GM18867 (cell line): ENCODE measurements around the gene SPOCK3.

Experiments
- ATAC-seq: cut with Tn5 transposase; IDR thresholded peaks from one replicate; pipeline ENCODE4 v1.9.1; 2021; ENCODE audit warnings: mild to moderate bottlenecking, moderate library complexity; ENCODE audit not compliant: unreplicated experiment

Gene SPOCK3

DNA sequence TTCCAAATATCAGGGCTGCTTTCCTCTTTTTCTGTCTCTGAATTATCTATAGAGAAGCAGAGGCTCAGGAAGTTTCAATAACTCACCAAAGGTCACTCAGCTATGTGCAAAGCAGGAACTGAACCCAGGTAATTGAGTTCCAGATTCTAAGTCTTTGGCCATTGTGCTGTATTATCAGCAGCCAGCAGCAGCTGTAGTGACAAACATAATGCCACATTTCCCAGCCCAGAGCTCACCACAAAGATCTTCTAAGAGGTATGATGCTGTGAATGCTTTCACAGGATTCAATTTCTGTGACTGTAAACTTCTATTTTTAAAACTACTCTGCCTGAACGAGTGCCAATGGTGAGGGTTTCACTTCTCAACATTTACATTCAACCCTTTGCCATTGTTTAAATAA lies 56.4 kb downstream of the SPOCK3 start:
- no peak for ATAC-seq

DNA sequence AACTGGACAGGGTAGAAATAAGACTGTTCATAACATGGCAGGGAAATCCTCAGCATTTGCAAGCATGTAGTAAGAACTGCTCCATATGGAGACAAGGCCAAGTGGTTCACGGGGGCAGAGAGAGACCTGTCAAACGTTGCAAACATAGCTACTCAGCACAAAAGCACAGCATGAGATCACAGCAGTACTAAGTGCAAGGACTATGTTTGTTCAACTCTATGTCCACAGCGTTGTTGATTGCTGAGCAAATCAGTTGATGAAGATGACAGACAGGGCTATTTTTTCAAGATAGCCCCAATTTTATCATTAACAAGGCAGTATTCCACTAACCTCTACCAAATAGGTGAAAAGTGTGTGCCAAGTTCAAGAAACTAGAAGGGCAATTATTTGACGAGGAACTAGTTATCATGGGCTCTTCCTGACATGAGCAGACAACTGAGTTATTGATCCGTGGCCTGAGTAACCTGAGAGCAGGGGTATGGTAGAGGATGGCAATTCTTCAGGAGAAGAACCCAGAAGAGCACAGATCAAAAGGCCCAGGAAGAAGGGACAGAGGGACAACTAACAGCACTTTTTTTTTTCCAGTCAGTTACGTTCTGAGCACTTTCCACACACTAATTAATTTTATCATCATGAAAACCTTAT lies 57.4 kb downstream of the SPOCK3 start:
- no peak for ATAC-seq

DNA sequence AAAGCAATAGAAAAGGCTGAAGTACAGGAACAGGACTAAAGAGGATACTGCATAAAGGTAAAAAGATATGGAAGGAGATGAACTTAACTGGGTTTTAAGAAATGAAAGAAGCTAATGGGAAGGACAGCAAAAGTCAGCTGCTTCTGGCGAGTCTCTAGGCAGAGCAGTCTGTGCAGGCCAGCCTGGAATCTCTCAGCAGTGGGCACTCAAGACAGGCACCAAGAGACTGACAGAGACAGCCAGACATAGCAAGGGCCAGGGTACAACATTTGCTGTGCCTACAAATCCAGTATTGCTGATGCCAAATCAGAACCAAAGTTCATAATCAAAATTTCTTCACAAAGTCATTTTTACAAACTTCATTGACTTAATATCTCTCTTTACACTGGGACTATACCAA lies 62.4 kb downstream of the SPOCK3 start:
- no peak for ATAC-seq

DNA sequence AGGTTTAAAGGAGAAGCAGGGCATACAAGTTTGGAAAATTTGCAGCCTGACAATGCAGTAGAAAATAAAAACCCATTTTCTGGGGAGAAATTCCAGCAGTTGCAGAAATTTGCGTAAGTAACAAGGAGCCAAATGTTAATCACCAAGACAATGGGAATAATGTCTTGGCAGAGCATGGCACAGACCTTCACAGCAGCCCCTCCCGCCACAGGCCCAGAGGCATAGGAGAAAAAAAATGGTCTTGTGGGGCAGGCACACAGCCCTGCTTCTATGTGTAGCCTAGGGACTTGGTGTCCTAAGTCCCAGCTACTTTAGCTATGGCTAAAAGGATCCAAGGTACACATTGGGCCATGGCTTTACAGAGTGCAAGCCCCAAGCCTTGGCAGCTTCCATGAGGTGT lies 65.7 kb downstream of the SPOCK3 start:
- ATAC-seq = no peak

DNA sequence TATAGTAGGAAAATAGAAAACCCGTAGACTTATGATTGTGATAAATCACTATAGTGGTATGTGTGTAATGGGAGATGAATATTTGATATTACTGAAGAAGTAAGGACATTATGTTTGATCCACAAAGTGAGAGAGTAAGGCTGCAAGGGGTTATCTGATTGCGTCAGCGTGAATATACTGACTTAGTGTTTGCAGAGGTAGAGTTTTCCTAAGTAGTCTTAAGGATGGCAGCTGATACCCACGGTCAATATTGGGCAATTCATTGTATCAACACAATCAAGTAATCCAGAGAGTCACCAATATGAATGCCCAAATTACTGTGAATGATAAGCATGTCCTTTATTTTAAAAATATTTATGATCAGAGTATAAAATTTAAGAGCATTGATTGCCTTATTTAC lies 83.7 kb downstream of the SPOCK3 start:
- ATAC-seq = no peak

DNA sequence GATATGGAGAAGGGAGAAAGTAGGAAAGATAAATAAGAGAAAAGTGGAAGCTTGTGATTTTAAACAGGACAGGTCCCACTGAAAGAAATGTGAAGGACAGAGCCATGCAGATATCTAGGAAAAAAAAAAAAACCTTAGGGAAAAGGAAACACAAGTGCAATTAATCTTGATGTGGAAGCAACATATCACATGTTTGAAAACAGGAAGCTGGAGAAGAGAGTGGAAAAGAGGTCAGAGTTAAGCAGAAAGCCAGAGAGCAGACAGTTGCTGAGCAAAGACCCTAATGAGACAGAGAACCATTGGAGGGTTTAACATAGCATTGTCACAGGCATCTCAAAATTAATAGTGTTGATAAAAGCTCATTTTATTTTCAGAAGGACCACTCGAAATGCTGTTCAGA lies 89.7 kb downstream of the SPOCK3 start:
- no peak for ATAC-seq

DNA sequence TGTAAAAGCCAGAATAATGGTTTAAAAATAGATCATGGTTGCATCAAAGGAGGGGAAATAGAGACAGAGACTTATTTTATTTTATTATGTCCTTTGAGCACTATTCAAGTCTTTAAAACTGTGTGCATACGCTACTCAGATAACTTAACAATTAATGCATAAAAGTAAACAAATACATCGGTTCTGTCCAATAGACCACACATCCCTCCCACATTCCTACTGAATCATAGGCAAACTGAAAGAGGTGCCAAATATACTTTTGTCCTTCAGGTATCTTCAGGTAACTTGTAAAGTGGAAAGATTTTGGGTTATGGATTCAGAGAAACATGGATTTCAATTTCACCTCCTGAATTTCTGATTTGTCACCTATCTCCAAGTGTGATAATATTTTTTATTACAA lies 91.3 kb downstream of the SPOCK3 start:
- no peak for ATAC-seq

DNA sequence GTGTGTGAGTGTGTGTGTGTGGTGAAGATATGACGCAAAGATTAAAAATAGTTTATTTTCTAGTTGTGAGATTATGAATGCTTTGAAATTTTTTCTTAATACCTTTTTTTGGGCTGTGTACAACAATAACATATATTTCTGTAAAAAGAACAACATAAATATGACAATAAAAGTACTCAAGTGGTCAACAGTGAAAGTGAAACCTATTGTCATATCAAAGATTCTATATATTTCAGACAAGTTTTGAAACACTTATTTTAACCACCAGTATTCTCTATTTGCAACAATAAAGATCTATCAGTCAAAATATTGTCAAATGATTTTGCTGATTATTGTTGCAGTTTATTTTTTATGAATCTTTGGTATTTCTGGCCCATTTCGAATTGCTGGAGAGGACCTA lies 98.0 kb downstream of the SPOCK3 start:
- ATAC-seq = no peak

DNA sequence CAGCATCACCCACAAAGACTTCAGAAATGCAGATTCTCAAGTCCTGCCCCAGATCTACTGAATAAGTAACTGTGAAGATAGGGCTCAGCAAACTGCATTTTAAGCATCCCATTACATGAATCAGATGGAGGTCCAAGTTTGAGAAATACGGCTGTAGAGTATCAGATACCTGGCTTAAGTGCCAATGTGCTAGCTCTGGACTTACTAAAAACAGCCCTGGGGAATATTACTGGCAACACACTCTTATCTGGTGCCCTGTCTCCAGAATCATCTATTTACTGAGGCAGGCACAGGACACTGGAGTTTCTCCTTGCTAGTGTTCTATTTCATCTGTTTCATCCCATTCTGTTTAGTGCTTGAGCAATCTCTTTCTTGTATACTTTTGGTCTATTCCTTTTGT lies 105.1 kb downstream of the SPOCK3 start:
- ATAC-seq = no peak

DNA sequence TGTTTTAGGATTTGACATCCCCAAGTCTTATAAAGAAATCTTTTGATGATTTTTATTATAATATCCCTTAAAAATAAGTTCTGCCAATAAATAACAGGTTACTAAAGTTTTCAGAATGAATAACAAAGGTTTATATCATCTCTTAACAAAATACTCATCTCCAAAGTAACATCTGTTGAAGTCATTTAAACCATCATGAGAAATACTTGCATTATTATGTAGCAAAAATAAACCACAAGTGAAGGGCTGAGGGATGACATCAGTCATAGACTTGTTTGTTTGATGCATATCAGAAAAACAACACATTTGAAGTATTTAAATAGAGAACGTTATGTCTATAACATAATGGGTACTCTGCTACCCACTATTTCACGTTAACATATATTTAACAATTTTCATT lies 114.9 kb downstream of the SPOCK3 start:
- ATAC-seq = no peak

DNA sequence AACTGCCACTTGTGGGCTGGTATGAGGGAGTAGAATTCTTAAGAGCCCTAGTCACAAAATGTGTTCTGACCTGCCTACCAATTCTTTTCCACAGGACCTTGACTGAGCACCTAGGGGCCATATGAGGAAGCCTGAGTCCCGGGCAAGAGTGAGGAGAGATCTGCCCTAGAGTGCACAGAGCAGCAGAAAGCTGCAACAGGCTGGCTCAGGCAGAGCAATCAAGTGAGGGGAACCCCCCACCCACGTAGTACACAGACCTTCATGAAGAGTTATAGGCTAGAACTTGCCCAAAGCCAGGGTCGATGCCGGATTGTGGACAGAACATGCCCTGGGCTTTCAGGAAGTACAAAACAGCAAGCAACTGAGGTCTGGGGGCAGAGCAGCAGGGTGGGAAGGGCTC lies 117.0 kb downstream of the SPOCK3 start:
- ATAC-seq = no peak

DNA sequence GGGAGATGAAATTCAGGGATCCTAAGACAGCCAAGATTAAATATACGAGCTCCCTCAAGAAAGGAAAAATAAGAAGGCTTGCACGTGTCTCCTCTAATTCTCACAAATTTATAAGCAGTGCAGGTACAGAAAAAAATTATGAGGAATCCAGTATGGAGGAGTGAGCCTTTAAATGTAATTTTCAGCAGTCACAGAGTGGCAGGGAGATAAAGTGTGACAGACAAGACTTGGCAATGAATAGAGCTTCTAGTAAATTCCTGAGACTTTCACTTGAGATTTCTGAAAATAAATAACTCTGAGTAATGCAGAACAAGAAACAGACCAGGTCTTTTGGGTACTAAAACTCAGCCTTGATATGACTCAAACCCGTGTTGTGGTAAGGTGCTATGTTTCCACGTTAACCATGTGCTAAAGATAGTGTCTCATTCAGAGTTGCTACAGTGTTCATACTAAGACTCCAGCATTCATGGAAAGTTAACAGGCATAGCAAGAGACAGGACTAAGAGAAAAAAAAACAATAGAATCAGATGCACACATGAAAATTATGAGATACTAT lies 119.8 kb downstream of the SPOCK3 start:
- ATAC-seq = peak; percentile 78

DNA sequence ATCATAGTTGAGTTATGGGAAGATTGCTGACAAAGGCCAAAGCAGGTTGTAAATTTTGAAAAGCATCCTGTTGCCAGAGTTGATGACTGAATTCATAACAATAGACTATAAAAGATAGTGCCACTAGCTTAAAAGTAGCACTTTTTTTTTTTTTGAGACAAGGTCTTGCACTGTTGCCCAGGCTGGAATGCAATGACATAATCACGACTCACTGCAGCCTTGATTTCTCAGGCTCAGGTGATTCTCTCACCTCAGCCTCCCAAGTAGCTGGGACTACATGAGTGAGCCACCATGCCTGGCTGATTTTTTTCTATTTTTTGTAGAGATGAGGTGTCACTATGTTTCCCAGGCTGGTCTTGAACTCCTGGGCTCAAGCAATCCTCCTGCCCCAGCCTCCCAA lies 122.7 kb downstream of the SPOCK3 start:
- no peak for ATAC-seq

DNA sequence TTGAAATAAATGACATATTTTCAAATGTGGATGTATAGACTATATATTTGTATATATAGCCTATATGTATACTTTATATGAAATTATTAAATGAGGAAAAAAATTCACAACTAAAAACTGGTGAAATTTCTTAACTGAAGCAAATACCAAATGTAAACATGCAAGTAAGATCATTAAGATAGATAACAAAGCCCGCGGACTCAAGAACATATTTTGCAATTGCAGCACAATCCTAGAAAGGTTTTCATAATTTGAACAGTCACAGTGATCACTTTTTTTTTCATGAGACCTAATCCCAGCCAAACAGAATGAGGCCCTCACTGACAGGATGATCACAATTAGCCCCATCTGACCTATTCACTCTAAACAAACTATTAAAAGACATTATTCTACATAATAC lies 123.2 kb downstream of the SPOCK3 start:
- ATAC-seq = no peak

DNA sequence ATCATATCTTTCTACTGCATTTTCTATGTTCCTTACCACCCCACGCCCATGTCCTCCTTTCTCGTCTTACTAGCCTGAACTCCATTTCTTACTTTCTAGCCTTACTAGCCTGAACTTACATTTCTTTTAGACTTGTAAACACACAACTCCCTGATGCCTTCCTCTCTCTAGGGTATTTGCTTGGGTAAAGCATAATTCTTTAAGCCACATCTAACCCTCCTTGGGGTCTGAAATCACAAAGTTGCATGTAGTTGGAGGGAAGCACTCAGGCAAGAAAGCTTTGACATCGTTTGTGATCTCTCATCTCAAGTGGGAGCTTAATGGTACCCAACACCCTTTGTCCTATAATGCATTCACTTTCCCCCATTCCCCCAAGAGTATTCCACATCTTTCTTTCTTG lies 124.4 kb downstream of the SPOCK3 start:
- no peak for ATAC-seq

DNA sequence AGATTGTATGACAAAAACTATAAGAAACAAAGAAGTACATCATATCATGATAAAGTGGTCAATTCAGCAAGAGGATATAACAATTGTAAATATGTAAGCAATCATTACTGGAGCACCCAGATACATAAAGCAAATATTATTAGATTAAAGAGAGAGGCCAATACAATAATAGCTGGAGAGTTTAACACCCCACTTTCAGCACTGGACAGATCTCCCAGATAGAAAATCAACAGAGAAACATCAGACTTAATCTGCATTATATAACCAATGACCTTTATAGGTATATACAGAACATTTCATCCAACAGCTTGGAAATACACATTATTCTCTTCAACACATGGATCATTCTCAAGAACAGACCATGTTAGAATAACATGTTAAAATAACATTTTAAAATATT lies 128.4 kb downstream of the SPOCK3 start:
- no peak for ATAC-seq

DNA sequence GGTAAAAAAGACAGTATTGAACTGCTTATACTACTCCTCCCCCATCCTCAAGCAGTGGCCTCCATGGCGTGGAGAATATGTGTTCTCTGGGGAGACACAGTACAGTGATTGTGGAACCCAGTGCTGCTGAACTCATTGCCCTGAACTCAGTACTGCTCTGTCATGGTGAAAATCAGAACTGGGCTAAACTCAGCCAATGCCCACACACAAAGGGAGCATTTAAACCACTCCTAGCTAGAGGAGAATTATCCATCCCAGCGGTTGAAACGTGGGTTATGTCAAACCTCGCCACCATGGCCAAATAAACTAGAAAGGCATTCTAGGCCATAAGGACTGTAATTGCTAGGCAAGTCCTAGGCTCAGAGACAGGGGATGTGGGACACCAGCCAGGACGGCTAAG lies 131.8 kb downstream of the SPOCK3 start:
- ATAC-seq = no peak

DNA sequence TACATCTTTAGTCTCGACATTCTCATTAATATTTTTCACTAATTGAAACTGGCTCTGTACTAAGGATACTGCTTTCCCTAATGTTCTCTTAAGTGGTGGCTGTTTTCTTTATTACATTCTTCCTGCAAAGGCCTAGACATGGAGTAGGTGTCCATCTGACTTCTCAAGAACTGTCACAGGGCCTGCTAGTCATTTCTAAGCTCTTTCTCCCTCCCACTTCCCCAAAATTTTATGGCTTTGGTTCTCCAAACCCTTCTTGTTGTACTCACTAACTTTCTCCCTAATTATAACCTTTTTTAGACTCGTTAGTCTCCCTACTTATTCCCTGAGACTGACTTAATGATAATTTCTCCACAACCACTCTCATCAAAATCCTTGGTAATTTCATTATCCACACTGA lies 133.3 kb downstream of the SPOCK3 start:
- ATAC-seq = no peak

DNA sequence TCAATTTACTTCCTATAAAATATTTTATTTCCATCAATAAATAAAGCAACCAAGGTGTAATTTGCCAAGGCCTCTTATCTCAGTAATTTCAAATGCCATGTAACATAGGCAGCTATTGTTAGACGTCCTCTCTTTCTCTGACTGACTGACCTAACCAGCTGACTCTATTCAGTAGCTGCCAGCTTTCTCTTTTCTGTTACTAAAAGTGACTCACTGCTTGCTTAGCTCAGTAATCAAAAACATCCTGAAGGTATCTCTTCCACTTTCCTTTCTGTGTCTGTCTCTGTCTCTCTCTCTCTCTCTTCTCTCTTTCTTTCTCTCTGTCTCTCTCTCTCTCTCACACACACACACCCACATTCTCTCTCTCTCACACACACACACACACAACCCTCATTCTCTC lies 134.2 kb downstream of the SPOCK3 start:
- peak; percentile 94 for ATAC-seq

DNA sequence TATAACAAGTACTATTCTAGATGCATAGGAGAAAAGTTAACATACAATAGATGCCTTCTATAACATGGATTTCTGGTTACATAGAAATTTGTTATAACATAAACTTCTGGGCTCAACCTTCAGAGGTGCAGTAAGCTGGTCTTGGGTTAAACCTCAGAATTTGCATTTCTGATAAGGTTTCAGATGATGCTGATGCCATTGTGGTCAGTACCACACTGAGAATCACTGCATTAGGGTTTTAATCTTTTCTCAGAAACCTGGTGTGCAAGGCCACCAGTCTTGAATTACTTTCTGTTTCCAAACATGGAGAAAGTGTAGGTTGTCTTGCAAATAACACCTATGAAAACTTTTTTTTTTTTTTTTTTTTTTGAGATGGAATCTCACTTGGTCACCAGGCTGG lies 146.2 kb downstream of the SPOCK3 start:
- peak; percentile 98 for ATAC-seq

DNA sequence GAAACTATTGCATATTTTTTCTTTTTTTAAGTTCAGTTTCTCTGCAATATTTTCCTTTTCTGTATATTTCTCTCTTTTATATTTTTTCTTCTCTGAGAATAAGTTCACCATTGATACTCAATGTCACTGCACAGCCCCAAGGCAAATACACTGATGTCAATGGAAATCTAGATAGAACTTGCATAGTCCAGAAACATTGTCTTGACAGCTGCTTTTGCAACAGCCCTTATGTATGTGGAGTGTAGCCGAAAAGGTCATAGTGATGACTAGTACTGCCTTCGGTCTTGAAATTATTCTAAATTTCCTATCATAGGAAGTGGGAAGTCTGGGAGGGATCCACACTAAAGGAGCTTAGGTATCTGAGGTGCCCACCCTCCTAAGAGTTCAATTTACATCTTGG lies 150.0 kb downstream of the SPOCK3 start:
- ATAC-seq = no peak

DNA sequence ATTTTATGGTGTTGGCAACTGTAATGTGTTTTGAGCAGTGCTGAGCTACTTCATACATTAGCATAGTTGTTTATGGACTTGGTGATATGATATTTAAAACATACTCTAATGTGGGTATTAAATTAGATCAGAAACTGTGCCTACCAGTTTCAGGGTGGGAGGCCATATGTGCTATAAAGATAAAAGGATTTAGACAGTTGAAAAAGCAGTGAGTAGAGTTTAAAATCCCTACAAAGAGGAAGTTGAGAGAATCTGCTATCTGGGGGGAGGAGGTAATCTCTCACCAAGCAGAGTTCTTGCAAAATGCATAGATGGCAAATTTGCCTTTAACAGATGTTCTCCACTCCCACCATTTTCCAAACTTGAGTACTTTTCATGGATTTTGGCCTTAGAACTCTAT lies 154.5 kb downstream of the SPOCK3 start:
- ATAC-seq = no peak

DNA sequence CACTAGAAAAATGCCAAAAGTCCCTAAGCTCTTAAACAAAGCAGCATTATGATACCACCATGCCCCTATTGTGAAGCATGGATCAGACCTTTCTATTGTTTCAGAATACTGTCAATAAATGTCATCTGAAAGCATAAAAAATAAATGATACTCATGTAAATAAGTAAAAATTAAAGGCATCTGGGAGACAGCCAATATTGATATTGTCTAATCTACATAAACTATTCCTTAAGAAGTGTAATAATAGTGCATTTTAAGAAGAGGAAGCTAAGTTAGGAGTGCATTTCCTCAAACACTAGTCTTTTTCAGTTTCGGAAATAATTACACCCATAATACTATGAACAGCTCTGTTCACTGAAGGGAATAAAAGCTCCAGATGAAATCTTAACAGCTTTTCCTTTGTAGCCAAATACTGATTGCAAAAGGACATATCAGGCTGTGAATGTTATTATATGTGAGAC lies 181.6 kb downstream of the SPOCK3 start:
- no peak for ATAC-seq
